HEK293T (cell line): ENCODE results near the gene AZI2.

ENCODE experiments used
- CTCF ChIA-PET: fragments of 350-600 bp; formaldehyde crosslinking; extraction: SDS; loops from one replicate; lab custom pipeline; 2021; ENCODE audit warnings: antibody characterized with exemption, inconsistent platforms; lab: Yijun Ruan, JAX
- POLR2A ChIA-PET: fragments of 350-600 bp; formaldehyde crosslinking; extraction: SDS; loops from one replicate; lab custom pipeline; 2020; ENCODE audit warnings: antibody characterized with exemption, inconsistent platforms; lab: Yijun Ruan, JAX
- DNase-seq: peaks from one replicate; pipeline ENCODE4 v3.0.0; 2012; ENCODE audit warnings: mixed read lengths; ENCODE audit errors: extremely low spot score
- ARNT ChIP-seq: fragments of 450-650 bp; IDR thresholded peaks from 2 replicates; pipeline ENCODE4 v1.6.1; 2017; ENCODE audit warnings: mild to moderate bottlenecking
- BHLHE40 ChIP-seq: fragments of 450-650 bp; IDR thresholded peaks from 2 replicates; pipeline ENCODE4 v1.6.1; 2016; ENCODE audit warnings: mild to moderate bottlenecking, moderate library complexity, borderline replicate concordance
- CTBP1 ChIP-seq: fragments of 450-650 bp; IDR thresholded peaks from 2 replicates; pipeline ENCODE4 v1.6.1; 2016; ENCODE audit warnings: borderline replicate concordance
- ELF4 ChIP-seq: fragments of 450-650 bp; IDR thresholded peaks from 2 replicates; pipeline ENCODE4 v1.6.1; 2017; ENCODE audit warnings: antibody characterized with exemption
- FOXA1 ChIP-seq: fragments of 450-650 bp; IDR thresholded peaks from 2 replicates; pipeline ENCODE4 v1.6.1; 2016; ENCODE audit warnings: mild to moderate bottlenecking
- FOXK2 ChIP-seq: fragments of 450-650 bp; IDR thresholded peaks from 2 replicates; pipeline ENCODE4 v1.6.1; 2016; ENCODE audit warnings: mild to moderate bottlenecking
- FOXM1 ChIP-seq: fragments of 450-650 bp; IDR thresholded peaks from 2 replicates; pipeline ENCODE4 v1.6.1; 2017; ENCODE audit warnings: mild to moderate bottlenecking, borderline replicate concordance
- HDGF ChIP-seq: fragments of 450-650 bp; IDR thresholded peaks from 2 replicates; pipeline ENCODE4 v1.6.1; 2017; ENCODE audit warnings: antibody characterized with exemption, borderline replicate concordance
- L3MBTL2 ChIP-seq: fragments of 450-650 bp; conservative IDR thresholded peaks from 2 replicates; pipeline ENCODE4 v1.6.1; 2016; ENCODE audit warnings: mild to moderate bottlenecking
- LEF1 ChIP-seq: fragments of 450-650 bp; IDR thresholded peaks from 2 replicates; pipeline ENCODE4 v1.6.1; 2017; ENCODE audit warnings: mild to moderate bottlenecking, borderline replicate concordance
- NFRKB ChIP-seq: fragments of 450-650 bp; IDR thresholded peaks from 2 replicates; pipeline ENCODE4 v1.6.1; 2016; ENCODE audit warnings: mild to moderate bottlenecking, moderate library complexity
- PKNOX1 ChIP-seq: fragments of 450-650 bp; IDR thresholded peaks from 2 replicates; pipeline ENCODE4 v1.6.1; 2016
- SP1 ChIP-seq: fragments of 450-650 bp; IDR thresholded peaks from 2 replicates; pipeline ENCODE4 v1.6.1; 2017
- SUZ12 ChIP-seq: fragments of 450-650 bp; IDR thresholded peaks from 2 replicates; pipeline ENCODE4 v1.6.1; 2016; ENCODE audit warnings: mild to moderate bottlenecking
- TARDBP ChIP-seq: fragments of 450-650 bp; IDR thresholded peaks from 2 replicates; pipeline ENCODE4 v1.6.1; 2016
- ZNF384 ChIP-seq: fragments of 450-650 bp; IDR thresholded peaks from 2 replicates; pipeline ENCODE4 v1.6.1; 2016

Gene AZI2

GRCh38 chr3:28299705-28300104 is 48.9 kb downstream of the AZI2 start:
- ChIA-PET CTCF (no interaction called here), POLR2A (no interaction called here)

DNA sequence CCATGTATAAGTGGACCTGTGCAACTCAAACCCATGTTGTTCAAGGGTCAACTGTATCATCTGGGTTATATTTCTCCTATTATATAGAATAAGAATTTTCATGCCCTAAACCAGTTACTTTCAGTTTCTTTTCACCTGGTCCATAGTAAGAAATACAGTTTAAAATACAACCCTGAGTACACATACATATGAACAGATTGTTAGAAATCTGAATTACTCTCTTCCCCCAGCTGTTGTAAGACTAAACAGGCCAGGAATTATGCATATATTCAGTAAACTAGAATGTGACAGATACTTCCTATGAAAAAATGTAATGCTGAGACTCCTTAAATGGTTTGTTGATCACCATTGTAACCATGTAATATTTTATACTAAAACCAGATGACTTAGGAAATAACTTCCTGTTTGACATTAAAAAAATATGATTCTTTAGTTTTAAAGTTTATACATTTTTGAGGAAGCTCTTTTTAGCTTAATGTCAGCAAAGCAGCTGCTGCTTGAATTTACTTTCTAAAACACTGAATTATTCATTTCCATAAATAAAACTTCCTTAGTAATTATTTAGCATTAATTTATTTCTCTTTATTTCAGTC is 52.6 kb downstream of the AZI2 start:
- ChIA-PET POLR2A (no interaction called here), CTCF (no interaction called here)
- TF ChIP-seq ARNT: no peak
- TF ChIP-seq L3MBTL2: no peak
- TF ChIP-seq LEF1: no peak
- TF ChIP-seq ZNF384: no peak
- no peak for TF ChIP-seq BHLHE40
- TF ChIP-seq FOXA1: no peak
- no peak for TF ChIP-seq FOXM1
- no peak for TF ChIP-seq CTBP1
- no peak for TF ChIP-seq TARDBP
- no peak for TF ChIP-seq FOXK2
- TF ChIP-seq SUZ12: no peak
- no peak for TF ChIP-seq SP1
- TF ChIP-seq NFRKB: no peak
- TF ChIP-seq HDGF: no peak
- no peak for TF ChIP-seq ELF4
- no peak for TF ChIP-seq PKNOX1
- DNase-seq: no peak

More at GRCh38 chr3:28299705-28300104, 48.9 kb downstream of the AZI2 start:
- TF ChIP-seq SUZ12: no peak
- TF ChIP-seq CTBP1: no peak
- no peak for TF ChIP-seq HDGF
- no peak for DNase-seq

DNA sequence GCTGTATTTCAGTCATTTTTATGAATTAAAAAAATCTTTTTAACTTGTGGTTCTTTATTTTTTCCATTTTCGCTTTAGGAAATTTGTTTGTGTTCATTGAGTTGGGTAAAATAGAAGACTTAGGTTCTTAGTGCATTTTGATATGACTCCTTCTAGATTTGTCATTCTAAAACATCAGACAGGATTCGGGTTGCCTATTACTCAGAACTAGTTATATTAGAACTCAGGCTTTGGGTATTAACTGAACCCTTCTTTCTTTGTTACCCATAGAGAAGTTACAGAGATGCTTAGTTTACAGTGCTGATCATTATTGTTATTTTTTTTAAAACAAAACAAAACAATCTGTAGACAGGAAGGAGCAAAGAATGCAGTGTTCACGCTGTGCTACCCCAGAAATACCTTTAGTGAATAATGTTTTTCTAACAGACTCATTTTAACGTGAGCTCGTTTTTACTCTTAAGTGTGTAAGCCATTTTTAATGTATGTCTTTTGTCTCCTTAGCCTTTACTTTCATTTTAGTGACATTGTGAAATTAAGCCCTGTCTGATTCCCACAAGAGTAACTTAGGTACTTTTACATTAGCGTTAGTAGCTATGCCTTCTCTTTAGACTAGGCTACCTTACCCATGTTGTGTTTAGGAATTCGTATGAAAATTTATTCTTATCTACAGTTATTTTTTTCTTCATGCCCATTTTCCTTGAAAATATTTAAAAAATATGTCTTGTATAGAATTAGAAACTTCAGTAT is 53.8 kb downstream of the AZI2 start:
- CTCF ChIA-PET: no interaction called here
- POLR2A ChIA-PET: no interaction called here
- no peak for TF ChIP-seq LEF1
- TF ChIP-seq HDGF: no peak
- no peak for TF ChIP-seq BHLHE40
- TF ChIP-seq ZNF384: no peak
- no peak for TF ChIP-seq FOXA1
- no peak for TF ChIP-seq FOXM1
- TF ChIP-seq ELF4: no peak
- TF ChIP-seq NFRKB: no peak
- no peak for TF ChIP-seq SP1
- TF ChIP-seq CTBP1: no peak
- TF ChIP-seq PKNOX1: no peak
- no peak for TF ChIP-seq ARNT
- TF ChIP-seq FOXK2: no peak
- TF ChIP-seq SUZ12: no peak
- no peak for DNase-seq

DNA sequence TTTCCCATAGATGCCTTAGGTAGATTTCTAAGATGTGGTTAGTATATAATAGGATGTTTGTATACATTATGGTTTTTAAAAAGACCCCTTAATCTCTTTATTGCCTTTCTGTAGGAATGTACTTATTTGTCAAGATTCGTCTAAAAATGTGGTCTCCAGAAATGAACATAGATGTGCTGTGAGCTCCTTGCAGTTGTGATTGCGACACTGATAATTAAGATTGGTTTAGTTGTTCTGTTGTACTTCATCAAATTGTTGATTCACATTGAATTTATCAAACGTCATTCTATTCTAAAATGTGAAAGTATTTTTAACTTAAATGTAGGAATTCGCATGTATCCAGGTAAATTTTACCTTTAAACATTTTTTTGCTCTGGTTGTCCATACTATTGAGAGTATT is 56.0 kb downstream of the AZI2 start:
- no peak for DNase-seq
- ChIA-PET CTCF (no interaction called here), POLR2A (no interaction called here)
- no peak for TF ChIP-seq NFRKB
- TF ChIP-seq CTBP1: no peak
- TF ChIP-seq FOXK2: no peak
- no peak for TF ChIP-seq ELF4
- no peak for TF ChIP-seq FOXM1
- TF ChIP-seq L3MBTL2: no peak
- TF ChIP-seq LEF1: no peak
- TF ChIP-seq ARNT: no peak
- no peak for TF ChIP-seq HDGF
- TF ChIP-seq FOXA1: no peak
- TF ChIP-seq TARDBP: no peak
- no peak for TF ChIP-seq SP1
- no peak for TF ChIP-seq PKNOX1
- no peak for TF ChIP-seq ZNF384
- TF ChIP-seq BHLHE40: no peak
- no peak for TF ChIP-seq SUZ12

GRCh38 chr3:28291577-28291976 is 57.0 kb downstream of the AZI2 start:
- ChIA-PET CTCF (no interaction called here), POLR2A (no interaction called here)
- no peak for DNase-seq
- TF ChIP-seq FOXA1 (no peak), TARDBP (no peak), L3MBTL2 (no peak), NFRKB (no peak)

GRCh38 chr3:28290863-28291300 is 57.7 kb downstream of the AZI2 start:
- CTCF ChIA-PET: no interaction called here
- POLR2A ChIA-PET: no interaction called here
- TF ChIP-seq PKNOX1: no peak
- no peak for TF ChIP-seq NFRKB
- no peak for TF ChIP-seq FOXM1
- no peak for TF ChIP-seq ZNF384
- TF ChIP-seq HDGF: no peak
- TF ChIP-seq SUZ12: no peak
- DNase-seq: no peak
